Measurements from ENCODE around the gene GABRB3.
"Not testable (repeated sequence)": the region's sequence is repeated elsewhere in the genome, so short reads cannot be mapped to it uniquely, and the experiment has no call there.

Gene GABRB3

DNA sequence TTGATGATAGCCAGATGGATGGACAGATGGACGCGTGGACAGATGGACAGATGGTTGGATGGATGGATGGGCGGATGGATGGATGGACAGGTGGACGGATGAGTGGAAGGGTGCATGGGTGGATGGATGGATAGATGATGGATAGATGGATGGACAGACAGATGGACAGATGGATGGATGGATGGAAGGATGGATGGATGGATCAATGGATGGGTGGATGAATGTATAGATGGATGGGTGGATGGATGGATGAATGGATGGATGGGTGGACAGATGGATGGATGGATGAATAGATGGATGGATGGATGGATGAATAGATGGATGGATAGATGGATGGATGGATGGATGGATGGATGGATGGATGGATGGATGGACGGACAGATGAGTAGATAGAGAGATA lies 40.9 kb downstream of the GABRB3 start:
- DNase-seq, result no peak

DNA sequence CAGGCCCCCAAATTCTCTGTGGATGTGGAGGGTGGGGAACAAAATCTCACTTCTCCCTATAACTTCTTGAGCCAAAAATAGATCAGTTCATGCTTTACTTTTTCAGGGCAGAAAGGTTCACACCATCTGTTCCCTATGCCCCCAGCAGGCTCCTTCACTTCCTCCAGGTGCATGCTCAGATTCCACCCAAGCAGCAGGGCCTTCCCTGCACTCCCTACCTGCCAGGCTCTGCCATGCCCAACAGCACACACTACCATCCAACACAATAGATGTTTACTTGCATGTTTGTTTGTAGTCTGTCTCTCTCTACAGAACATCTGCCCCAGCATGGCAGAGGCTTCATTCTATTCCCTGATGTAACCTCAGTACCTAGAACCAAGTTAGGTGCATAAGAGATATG lies 43.3 kb downstream of the GABRB3 start:
- no peak for DNase-seq

DNA sequence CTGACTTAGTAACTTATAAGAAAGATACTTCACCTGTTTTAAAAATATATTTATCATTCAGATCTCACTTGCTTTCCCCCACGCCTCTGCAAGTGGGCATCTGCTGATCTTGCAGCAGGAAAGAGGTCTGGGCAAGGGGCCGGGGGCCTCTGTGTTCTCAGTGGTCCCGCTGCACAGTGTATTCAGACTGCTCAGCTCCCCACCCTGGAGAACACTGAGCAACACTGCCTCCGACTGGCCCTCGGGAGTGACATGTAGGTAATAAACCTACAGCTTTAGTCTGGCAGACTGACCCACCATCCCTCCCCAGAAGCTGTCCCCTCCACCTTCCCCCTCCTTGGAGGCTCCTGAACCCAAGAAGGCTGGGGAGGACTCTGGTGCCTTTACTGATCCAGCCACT lies 43.8 kb downstream of the GABRB3 start:
- no peak for DNase-seq

DNA sequence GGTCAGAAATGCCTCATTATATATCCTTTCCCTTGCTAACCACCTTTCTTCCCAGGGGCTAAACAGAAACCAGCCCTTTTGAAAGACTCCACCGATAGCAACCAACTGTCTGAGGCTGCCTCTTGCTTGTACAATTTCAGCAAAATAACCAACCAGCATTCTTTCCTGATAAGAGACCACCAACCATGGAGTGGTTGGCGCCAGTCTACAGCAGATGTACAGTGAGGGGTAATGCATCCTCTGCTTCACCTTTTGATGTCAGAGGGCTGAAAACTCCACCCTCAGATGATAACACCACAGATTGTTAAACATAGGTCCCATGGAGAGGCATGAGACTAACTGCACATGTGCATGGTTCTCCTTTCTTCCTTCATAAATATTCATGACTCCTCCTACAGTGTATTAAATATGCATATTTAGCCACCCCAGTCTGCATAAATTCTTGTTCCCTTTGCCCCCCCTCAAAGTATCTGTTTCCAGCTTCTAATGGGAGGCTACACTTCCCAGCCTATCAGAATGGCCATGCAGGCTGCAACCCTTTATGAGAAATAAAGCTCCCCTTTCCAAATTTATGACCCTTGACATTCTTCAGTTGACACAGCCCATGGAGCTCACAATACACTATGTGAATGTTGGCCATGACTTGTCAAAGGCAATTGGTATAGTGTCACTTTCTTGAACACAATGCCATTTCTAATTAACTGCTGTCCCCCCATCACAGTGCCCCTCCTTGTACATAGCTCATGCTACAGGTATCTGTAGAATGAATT lies 48.3 kb downstream of the GABRB3 start:
- no peak for DNase-seq

DNA sequence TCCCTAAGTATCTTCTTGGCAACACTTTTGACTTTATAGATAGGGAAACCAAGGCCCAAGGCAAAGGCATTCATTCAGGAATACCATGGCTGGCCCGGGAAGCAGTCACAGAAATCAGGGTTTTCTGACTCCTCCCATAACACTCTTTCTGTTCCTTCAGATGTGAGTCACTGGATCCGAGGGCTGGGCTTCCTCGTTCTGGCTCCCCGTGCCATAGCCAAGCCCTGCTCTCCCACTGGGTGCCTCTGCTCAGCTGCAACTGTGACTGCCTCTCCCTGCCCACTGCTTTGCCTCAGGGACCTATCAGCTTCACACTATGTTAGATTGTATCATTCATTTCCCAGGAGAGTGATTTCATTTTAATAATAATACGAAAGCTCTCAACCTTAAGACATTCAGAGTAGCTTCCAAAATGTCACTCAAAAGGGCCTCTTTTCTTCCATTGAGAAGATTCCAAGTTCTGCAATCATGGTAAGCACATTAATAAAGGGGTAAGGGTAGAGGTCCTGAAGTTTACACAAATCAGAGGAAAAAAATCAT lies 50.2 kb downstream of the GABRB3 start:
- DNase-seq, result no peak

DNA sequence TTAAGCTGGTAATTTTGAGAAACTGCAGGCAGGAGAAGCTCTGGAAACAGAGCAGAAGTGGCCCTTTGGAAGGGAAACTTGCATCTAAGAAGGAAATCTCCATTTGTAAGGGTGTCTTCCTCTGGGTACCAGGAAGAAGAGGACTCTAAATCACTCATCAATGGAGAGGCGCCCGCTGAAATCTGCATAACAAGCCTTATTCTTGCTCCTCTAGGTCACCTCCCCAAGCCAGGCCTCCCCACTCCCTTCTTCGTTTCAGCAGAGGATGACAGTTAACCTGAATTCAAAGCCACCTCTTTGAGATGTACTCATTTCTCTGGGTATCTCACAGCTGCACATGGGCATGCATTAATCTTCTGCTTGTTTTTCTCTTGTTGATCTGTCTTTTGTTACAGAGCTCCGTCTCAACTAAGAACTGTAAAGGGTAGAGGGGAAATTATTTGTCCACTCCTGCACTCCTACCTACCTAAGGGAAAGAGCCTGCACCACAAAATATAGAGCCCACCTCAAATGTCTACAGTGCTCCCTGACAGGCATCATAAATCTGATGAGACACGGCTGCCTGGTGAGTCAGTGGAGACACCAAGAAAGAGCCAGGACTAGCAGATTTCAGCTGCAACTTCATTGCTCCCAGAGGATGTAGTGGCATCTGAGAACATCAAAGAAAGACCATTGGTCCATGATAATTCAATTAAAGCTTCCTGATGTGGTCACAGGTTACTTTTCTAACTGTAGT lies 51.5 kb downstream of the GABRB3 start:
- DNase-seq, result no peak

DNA sequence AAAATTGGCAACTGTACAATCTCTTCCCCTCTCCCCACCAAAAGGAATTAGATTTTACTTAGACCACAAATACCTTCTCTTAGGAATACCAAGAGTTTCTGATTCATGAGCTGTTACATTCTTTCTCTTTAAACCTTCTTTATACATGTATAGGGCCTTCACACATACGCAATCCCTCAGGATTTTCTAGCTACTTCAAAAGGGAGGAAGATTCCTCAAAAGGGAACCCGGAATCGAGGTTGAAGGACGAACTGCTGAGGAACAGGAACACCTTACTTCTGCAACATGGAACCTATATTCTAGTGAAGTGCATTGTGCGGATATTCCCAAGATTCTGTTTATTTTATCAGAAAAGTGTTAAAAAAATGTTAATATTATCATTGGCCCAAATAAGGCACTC lies 52.3 kb downstream of the GABRB3 start:
- DNase-seq, result no peak

DNA sequence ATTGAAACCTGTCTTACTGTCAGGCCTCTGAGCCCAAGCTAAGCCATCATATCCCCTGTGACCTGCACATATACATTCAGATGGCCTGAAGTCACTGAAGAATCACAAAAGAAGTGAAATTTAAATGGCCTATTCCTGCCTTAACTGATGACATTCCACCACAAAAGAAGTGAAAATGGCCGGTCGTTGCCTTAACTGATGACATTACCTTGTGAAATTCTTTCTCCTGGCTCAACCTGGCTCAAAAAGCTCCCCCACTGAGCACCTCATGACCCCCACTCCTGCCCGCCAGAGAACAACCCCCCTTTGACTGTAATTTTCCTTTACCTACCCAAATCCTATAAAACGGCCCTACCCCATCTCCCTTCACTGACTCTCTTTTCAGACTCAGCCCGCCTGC lies 53.0 kb downstream of the GABRB3 start:
- not testable (repeated sequence) for DNase-seq

DNA sequence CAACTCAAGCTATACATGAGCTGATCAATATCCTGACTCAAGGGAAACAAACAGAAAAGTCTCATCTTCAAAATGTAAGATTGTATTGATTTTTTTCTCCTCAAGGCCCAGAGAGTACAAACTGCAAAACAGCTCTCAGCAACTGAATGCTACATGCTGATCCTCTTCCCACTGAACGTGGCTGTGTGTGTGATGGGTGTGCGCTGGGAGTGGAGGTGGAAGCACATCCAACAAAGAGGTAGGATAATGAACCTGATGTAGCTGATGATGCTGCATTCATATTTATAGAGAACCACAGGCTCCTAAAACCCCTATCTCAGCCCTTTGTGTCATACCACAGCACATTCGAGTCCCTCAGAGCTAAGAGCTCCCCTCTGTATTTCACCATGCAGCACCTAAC lies 56.8 kb downstream of the GABRB3 start:
- DNase-seq, result no peak

DNA sequence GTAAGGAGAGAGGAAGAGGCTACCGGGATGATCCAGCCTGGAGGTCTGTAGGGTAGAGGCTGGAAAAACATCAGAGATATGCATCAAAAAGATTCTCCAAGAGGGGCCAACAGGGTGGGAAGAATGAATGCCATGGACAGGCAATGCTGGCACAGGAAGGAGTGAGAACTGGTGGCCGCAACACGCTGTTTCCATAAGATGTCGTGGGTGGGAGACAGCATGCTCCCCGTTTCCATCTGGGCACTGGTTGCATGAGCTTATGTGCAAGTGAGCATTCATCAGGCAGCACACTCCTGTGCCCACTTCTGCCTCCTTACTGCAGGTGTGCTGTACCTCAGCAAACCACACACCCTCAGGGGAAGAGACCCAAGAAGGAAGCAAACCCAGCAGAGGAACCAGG lies 59.4 kb downstream of the GABRB3 start:
- DNase-seq, result no peak

DNA sequence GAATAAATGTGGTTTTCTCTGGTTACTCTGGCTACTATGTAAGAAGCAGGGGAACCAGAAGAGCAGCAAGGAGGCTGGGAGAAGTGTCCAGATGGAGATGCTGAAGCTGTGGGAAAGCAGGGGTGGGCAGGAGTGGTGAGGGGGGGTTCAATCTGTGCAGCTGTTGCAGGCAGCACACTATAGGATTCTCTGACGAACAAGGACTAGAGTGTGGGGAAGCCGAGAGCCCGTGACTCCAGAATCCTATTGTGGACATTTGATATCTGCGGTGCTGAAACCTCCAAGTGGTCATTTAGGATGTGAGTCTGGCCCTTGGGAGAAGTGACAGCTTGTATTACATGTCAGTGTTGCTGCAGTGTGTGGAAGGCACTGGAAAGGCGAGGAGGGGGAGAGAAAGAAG lies 60.5 kb downstream of the GABRB3 start:
- DNase-seq, result no peak

DNA sequence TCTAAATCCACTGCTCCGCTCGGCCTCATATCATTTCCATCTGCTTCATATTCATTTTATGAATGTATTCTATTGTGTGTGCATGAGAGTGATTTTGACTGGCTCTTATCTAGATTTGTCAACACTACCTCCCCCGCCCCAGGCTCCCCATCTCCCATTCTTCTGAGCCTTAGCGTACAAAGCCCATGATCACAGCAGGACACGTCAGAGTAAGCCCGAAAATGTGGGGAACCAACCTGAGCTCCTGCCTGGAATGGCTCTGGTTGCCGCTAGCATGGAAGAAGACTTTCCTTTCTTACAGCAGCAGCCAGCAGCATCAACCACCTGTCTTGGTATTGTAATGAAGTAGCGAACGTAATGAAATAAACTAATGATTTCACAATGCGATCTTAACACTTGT lies 61.4 kb downstream of the GABRB3 start:
- DNase-seq, result no peak

DNA sequence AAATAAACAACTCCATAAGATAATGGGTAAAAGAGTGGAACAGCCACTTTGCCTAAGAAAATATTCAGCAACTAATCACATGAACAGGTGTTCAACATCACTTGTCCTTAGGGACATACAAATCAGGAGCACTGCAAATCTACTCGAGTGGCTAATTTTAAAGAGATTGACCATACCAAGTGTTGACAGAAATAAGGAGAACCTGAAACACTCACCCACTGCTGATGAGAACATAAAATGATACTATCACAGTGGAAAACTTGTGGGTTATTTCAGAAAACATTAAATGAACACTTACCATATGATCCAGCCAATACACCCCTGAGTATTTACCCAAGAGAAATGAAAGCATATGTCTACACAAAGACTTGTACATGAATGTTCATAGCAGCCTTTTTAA lies 70.5 kb downstream of the GABRB3 start:
- DNase-seq, result no peak

DNA sequence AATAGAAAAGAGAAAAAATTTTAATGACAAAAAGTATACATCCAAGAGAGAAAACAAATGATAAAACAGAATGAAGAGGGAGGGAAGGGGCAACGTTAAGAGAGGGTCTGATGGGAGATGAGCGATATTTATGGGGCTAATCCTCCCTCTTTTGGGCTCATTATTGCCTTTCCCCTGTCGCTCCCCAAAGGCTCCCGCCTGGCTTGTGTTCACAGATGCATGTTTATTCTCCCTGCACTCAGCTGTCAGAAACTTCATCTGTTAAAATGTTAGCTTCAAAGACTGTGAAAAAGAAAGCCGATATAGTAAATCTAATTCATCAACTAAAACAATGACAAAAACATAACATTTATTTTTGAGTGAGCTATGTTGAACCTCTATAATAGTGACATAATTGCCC lies 74.3 kb downstream of the GABRB3 start:
- no peak for DNase-seq

DNA sequence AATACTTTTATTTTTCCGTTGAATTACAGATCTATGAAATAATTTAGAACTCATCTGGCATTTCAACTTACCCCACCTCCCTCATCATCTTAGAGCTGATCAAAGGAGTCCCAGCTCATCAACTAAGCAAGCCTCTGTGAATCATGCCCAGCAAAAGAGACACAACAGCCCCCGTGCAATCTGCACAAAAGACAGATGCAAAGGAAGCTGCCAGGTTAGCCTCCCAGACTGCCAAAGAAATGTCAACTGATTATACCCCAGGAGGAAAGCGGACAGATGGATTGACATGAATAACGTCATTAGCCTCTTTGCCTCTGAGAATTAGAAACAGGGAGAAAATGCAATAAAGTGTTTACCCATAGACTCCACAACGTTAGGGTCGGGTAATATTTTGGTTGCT lies 75.0 kb downstream of the GABRB3 start:
- no peak for DNase-seq

DNA sequence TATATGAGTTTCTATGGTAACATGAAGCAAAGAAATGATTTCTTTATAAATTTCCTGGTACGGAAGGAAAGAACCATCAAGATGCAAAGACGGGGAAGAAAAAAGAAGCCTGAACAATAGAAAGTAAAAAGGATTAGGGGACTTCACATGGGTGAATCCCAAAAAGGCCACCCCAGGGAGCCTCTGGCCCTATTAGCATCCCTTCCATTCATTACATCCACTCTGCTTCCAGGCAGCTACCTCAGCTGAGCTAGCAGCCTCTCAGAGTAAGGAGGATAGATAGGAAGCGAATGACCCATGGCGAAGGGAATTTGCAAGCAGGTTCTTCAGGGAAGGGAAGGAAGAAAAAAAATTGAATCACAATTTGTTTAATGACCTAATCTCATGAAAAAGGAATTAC lies 81.6 kb downstream of the GABRB3 start:
- no peak for DNase-seq

DNA sequence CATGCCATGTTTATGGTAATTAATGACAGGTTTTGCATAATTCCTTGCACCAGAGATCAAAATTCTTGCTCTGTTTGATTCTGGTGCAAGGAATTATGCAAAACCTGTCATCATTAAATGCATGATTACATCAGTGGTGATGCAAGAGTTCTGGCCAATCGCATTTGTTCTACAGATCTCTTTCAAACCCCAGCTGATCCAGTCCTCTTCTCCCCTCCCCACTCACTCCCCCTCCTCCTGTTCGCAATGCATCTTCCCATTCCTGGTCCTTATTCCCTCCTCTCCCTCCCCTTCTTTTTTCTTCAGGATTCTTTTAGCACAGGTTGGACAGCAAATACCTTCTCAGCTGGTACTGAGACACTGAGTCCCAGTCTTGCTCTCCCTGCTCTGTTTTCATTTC lies 82.1 kb downstream of the GABRB3 start:
- no peak for DNase-seq

DNA sequence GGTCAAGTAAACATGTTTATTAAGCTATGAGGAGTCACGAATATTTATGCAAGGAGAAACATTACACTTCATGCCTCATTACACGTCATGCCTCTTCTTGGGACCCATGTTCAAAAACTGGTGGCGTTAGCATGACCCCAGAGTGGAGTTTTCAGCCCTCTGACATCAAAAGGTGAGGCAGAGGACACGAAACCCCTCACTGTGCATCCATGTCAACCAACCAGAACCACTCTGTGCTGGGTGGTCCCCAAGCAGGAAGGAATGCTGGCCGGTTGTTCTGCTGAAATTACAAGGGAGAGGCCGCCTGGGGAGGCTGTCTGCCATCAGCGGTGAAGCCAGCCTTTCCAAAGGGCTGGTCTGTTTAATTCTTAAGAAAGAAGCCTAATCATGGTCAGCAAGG lies 83.4 kb downstream of the GABRB3 start:
- no peak for DNase-seq

DNA sequence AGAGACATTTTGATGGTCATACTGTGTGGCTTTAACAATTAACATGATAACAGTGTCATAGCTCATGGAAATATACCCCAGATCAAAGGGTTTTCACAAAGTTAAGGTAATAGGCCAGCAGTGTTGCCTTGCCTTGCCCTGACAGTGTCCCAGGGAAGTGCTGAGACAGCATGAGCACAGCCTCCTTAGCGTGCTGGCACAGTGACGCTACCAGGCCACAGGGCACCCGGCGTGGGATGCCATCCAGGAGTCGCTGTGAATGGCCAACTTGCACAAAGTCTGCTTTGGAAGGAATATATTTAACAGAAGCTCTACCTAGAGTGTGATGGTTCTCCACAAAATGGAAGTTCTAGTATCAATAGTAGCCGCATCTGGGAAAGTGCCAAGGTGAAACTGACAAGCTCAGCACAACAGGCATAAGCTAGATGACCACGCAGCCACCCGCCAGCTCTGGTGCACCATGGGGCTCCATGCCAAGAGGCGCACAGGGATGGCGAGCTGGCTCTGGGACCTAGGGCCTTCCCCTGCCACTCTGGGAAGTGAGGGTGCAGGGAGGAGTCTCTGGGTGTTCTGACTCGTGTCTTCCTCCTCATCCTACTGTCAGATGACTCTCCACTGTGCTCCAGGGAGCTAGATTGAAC lies 86.2 kb downstream of the GABRB3 start:
- DNase-seq, result no peak

DNA sequence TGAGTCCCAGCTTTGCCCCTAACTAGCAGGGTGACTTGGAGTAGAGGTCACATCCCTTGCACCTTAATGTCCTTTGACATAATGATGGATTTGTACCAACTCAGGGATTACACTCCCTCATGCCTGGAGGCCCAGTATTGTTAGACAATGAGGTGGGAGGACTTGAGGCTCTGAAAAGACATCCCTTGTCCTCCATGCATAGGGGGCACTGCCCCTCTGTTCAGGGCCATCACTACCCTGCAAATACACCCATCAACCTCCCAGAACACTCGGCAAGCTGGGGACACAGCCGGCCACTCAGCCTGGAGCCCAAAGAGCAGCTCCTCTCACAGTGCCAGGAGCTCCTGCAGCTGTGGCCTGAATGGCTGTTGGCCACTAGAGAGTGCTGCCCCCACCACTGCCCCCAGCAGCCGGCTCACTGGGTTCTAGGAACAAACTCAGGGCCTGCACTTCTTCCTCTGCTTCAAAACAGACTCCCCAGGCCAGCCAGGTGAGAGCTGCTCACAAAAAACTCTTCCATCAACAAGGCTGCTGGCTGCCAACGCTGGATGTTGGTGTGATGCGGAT lies 90.2 kb downstream of the GABRB3 start:
- DNase-seq, result no peak

DNA sequence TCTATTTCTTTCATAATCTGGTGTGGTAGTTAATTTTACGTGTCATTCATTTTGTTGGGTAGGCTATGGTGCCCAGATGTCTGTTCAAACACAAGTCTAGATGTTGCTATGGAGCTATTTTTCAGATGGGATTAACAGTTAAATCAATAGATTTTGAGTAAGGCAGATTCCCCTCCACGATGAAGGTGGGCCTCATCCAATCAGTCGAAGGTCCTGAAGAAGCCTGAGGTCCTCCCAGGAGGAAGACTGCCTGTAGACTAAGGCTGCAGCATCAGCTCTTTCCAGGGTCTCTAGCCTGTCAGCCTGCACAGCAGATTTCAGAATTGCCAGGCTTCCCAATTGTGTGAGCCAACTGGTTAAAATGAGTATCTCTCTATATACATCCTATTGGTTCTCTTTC lies 92.9 kb downstream of the GABRB3 start:
- DNase-seq, result no peak

DNA sequence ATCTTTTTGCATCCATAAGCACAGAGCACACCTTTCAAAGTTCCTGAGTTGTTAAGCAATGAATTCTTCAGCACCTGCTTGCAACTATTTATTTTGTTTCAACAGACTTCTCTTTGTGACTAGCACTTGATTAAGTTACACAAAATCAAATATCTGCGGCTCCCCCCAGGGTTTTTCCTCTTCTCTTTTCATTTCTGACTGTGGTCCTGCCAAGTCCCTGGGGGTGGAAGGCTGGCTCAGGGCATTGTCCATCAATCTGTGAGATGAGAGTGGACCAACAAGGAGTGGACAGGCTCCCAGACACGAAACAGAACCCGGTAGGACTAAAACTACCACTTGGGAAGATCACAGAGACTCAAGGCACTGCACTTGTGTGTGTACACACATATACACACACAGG lies 96.8 kb downstream of the GABRB3 start:
- no peak for DNase-seq

DNA sequence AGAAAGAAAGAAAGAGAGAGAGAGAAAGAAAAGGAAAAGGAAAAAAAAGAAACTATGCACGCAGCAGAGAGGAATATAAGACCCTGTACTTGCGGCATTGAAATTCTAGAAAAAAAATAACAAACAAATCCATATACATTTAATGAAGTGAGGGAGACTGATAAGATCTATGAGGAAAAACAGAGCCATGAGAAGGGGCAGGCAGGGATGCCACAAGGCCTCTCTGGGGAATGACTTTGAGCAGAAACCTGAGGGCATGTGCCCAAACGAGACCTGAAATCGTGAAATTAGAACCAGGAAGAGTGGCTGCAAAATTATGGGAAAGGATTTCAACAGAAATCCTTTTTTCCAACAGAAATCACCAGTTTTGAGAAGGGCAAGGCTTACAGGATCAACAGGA lies 98.4 kb downstream of the GABRB3 start:
- DNase-seq, result no peak

DNA sequence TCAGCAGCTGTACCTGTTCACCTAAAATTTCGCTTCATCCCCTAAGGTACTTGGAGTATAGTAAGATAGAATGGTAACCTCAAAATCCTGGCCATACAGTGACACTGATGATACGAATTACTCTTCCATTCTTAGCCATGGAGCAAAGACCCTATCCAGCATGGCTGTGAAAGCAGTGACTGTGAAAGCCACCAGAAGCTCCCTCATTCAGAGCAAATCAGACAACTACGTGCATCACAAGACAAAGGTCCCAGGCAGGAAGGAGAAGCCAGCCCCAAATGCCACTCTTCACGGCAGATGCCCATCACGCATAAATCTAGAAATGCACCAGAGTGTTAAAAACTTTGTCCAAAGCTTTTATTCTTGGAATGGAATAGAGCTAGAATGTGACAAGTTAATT lies 99.4 kb downstream of the GABRB3 start:
- DNase-seq, result no peak

Measured in right hindlimb (tissue), 1 donor.